ENCODE measurements around the gene VPS13D. TPM values are rescaled to one million over a fixed set of nuclear protein-coding genes. Genes with fewer than 3 reads are reported as not detected.
A peak's percentile ranks its signal among the peaks of the same experiment; 100 is the strongest.

Gene VPS13D
- total and polyA plus RNA-seq, 10 of the 15 experiments (the other 5 are each of a cell fraction or from before 2014, with no cell fraction given): 1.4 to 16.9 (median 8.5) TPM

DNA sequence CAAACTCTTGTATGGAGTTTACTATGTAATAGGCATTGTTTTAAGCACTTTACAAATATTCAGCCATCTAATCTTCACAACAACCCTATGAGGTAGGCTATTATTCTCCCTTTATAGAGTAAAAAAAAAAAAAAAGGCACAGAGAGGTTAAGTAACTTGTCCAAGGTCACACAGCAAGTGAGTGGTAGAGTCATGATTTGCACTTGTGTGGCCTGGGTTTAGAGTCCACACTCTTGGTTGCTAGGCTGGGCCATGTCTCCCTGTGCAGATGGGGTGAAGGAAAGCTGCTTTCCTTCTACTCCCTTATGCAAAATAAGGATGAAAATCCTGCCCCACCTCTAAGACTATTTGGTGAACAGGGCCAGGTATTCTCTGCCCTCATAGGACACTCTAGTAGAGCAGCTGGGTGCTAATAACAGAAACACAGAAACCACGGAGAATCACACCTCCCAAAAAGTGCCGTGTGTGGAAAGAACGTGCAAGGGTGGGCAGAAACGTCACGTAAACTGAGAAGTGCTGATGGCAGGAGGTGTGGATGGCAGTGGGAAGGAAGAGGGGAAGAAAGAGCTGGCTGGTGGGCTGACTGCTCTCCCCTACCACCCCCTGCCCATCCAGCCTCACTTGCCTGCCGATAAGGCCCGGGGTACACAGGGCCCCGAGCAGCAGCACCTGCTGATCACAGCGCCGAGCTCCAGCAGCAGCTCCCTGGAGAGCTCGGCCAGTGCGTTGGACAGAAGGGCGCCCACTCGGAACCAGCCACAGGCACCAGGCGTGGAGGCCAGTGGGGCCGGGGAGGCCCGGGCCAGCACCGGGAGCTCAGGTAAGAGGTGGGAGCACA lies 28.3 kb upstream of the VPS13D start:
- H3K79me2 ChIP-seq (ENCODE audit: control insufficient read depth, insufficient read depth, low read length): no peaks in the 10 kb centered on the region
- H3K9ac ChIP-seq (ENCODE audit: control insufficient read depth, insufficient read depth, low read length): no peak overlapping the region
- H2AFZ ChIP-seq (ENCODE audit: control insufficient read depth, low read depth, low read length): no peak overlapping the region
- no TSS peak for BruUV-seq (replicated peaks)
- H3K4me3 ChIP-seq: no peak overlapping the region
- no peaks in the 10 kb centered on the region; the same call in 2 of the 3 replicates for H3K9me3 ChIP-seq (replicated peaks; ENCODE audit: control insufficient read depth, insufficient read depth, low read length)
- H4K20me1 ChIP-seq (ENCODE audit: control insufficient read depth, insufficient read depth): no peaks in the 10 kb centered on the region
- WGBS (ENCODE audit: insufficient coverage, insufficient replicate concordance, low lambda C conversion rate, missing lambda C conversion rate): 67% methylated on average over 18 of the region's 18 CpGs
- H3K4me1 ChIP-seq (ENCODE audit: control insufficient read depth, insufficient read depth, low read length): peaks cover 58% of the 10 kb centered on the region
- in situ Hi-C loops (cut with MboI) (no loop called here), intact Hi-C loops (cut with micrococcal nuclease; ENCODE audit: unreplicated experiment) (loop anchor here (10.0 kb wide), 1 partner anchor 217 kb away; the partner anchor contains the start of gene MFN2)
- FAIRE-seq: peak; percentile 75
- ATAC-seq: peak; percentile 44
- peak overlapping the region; percentile 22; the same call in 1 of the 2 replicates for H3K4me2 ChIP-seq (ENCODE audit: control insufficient read depth, insufficient read depth)
- ChIA-PET SMC1A (ENCODE audit: uncharacterized antibody, unreplicated experiment) (interaction anchor here (0.7 to 16.0 kb wide), 13 partner anchors 9 to 77 kb away, joined by 3 to 191 read pairs (median 4); no protein-coding TSS in a partner anchor), RAD21 (ENCODE audit: unreplicated experiment) (interaction anchor here (0.7 to 12.7 kb wide), 11 partner anchors 8 to 305 kb away, joined by 3 to 116 read pairs (median 7); no protein-coding TSS in a partner anchor), POLR2A (interaction anchor here (0.6 to 6.0 kb wide), 8 partner anchors 11 to 57 kb away, joined by 3 to 53 read pairs (median 4); partner anchors contain the start of gene TNFRSF1B), CTCF (interaction anchor here (0.6 to 8.5 kb wide), 9 partner anchors 10 to 76 kb away, joined by 3 to 104 read pairs (median 3); no protein-coding TSS in a partner anchor)
- DNase-seq (ENCODE audit: low read depth, low spot score): no peak
- no peak overlapping the region; the same call in 1 of the 2 replicates for H3K27ac ChIP-seq (ENCODE audit: control insufficient read depth, insufficient read depth)
- H3K36me3 ChIP-seq (ENCODE audit: control insufficient read depth in 2 of 2, insufficient read depth in 2 of 2, low read length in 1 of 2): peaks cover 19 to 28% of the 10 kb centered on the region in 2 experiments; a peak in 3 of 4 replicates
- no peaks in the 10 kb centered on the region for H3K27me3 ChIP-seq (replicated peaks in 1 of 2; ENCODE audit: control insufficient read depth in 2 of 2, insufficient read depth in 2 of 2, low read length in 1 of 2)
- TF ChIP-seq MLLT1 (IDR thresholded peaks at IDR 0.05): no peak
- TF ChIP-seq CREB1 (IDR thresholded peaks at IDR 0.05; ENCODE audit: low read depth): no peak
- TF ChIP-seq TCF7 (IDR thresholded peaks at IDR 0.05; ENCODE audit: borderline replicate concordance): no peak
- TF ChIP-seq ASH2L (IDR thresholded peaks at IDR 0.05; ENCODE audit: borderline replicate concordance, low read depth): no peak
- no peak for TF ChIP-seq SMAD5 (IDR thresholded peaks at IDR 0.05; ENCODE audit: low read depth)
- TF ChIP-seq, protein P1, sequence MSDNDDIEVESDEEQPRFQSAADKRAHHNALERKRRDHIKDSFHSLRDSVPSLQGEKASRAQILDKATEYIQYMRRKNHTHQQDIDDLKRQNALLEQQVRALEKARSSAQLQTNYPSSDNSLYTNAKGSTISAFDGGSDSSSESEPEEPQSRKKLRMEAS (IDR thresholded peaks at IDR 0.05; ENCODE audit: low read depth, low read length): no peak
- TF ChIP-seq EGR1 (IDR thresholded peaks at IDR 0.05; ENCODE audit: borderline replicate concordance in 1 of 2, low read depth in 2 of 2, low read length in 2 of 2): no peak
- TF ChIP-seq ZNF217 (IDR thresholded peaks at IDR 0.05): peak; percentile 89
- TF ChIP-seq, protein P2, sequence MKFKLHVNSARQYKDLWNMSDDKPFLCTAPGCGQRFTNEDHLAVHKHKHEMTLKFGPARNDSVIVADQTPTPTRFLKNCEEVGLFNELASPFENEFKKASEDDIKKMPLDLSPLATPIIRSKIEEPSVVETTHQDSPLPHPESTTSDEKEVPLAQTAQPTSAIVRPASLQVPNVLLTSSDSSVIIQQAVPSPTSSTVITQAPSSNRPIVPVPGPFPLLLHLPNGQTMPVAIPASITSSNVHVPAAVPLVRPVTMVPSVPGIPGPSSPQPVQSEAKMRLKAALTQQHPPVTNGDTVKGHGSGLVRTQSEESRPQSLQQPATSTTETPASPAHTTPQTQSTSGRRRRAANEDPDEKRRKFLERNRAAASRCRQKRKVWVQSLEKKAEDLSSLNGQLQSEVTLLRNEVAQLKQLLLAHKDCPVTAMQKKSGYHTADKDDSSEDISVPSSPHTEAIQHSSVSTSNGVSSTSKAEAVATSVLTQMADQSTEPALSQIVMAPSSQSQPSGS (IDR thresholded peaks at IDR 0.05; ENCODE audit: low read length): no peak
- TF ChIP-seq WRNIP1 (IDR thresholded peaks at IDR 0.05; ENCODE audit: borderline replicate concordance, low read depth, low read length): no peak
- TF ChIP-seq, protein P3, sequence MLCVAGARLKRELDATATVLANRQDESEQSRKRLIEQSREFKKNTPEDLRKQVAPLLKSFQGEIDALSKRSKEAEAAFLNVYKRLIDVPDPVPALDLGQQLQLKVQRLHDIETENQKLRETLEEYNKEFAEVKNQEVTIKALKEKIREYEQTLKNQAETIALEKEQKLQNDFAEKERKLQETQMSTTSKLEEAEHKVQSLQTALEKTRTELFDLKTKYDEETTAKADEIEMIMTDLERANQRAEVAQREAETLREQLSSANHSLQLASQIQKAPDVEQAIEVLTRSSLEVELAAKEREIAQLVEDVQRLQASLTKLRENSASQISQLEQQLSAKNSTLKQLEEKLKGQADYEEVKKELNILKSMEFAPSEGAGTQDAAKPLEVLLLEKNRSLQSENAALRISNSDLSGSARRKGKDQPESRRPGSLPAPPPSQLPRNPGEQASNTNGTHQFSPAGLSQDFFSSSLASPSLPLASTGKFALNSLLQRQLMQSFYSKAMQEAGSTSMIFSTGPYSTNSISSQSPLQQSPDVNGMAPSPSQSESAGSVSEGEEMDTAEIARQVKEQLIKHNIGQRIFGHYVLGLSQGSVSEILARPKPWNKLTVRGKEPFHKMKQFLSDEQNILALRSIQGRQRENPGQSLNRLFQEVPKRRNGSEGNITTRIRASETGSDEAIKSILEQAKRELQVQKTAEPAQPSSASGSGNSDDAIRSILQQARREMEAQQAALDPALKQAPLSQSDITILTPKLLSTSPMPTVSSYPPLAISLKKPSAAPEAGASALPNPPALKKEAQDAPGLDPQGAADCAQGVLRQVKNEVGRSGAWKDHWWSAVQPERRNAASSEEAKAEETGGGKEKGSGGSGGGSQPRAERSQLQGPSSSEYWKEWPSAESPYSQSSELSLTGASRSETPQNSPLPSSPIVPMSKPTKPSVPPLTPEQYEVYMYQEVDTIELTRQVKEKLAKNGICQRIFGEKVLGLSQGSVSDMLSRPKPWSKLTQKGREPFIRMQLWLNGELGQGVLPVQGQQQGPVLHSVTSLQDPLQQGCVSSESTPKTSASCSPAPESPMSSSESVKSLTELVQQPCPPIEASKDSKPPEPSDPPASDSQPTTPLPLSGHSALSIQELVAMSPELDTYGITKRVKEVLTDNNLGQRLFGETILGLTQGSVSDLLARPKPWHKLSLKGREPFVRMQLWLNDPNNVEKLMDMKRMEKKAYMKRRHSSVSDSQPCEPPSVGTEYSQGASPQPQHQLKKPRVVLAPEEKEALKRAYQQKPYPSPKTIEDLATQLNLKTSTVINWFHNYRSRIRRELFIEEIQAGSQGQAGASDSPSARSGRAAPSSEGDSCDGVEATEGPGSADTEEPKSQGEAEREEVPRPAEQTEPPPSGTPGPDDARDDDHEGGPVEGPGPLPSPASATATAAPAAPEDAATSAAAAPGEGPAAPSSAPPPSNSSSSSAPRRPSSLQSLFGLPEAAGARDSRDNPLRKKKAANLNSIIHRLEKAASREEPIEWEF (IDR thresholded peaks at IDR 0.05; ENCODE audit: insufficient replicate concordance, low read depth, low read length): no peak
- peak; percentile 92 to 93 for TF ChIP-seq IKZF2 (IDR thresholded peaks at IDR 0.05)
- no peak for TF ChIP-seq HDAC2 (IDR thresholded peaks at IDR 0.05)
